ENCODE measurements around the gene FAT1. TPM values are rescaled to one million over a fixed set of nuclear protein-coding genes. Genes with fewer than 3 reads are reported as not detected.

Gene FAT1
- total RNA-seq, 1 experiment from 2014 or later = 172 TPM

DNA sequence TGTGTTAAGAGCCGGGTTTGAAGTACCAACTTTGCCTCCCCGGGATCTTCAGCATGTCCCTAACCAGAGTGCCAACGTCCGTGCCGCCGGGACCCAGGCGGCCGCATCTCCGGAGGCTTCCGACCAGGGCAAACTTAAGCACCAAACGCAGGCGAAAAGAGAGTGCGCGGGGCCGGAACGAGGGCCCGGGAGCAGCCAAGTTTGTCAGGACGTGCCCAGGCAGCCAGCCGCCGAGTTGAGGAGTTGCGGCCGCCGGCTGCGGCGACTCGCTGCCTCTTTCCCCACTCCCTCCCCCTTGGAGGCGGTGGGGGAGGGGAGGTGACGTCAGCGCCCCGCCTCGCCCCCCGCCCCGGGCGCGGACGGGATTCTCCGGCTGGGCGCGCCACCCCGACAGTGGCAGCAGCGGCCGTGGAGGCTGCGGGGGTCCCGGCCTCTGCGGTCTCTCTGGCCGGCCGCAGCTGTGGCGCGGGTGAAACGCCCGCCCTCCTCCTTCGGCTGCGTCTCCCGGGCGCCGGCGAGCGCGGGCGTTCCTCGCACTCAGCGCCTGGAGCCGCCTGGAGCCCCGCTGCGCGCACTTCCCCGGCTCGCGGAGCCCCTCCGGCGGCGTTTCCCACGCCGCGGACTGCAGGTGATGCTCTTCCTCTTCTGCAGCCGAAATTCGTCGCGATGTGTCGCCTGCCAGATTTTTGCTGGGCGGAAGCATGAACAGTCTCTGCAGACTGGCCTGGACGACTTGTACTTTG, 2.9 kb upstream of the FAT1 start (continued):
- TF ChIP-seq PRDM15 (CRISPR knock-in tag; IDR thresholded peaks at IDR 0.05) = no peak
- no peak for TF ChIP-seq ZNF425 (CRISPR knock-in tag; conservative IDR thresholded peaks at IDR 0.05)
- TF ChIP-seq JAZF1 (CRISPR knock-in tag; IDR thresholded peaks at IDR 0.05) = no peak
- TF ChIP-seq ZNF416 (CRISPR knock-in tag; IDR thresholded peaks at IDR 0.05) = no peak
- TF ChIP-seq, protein P1, sequence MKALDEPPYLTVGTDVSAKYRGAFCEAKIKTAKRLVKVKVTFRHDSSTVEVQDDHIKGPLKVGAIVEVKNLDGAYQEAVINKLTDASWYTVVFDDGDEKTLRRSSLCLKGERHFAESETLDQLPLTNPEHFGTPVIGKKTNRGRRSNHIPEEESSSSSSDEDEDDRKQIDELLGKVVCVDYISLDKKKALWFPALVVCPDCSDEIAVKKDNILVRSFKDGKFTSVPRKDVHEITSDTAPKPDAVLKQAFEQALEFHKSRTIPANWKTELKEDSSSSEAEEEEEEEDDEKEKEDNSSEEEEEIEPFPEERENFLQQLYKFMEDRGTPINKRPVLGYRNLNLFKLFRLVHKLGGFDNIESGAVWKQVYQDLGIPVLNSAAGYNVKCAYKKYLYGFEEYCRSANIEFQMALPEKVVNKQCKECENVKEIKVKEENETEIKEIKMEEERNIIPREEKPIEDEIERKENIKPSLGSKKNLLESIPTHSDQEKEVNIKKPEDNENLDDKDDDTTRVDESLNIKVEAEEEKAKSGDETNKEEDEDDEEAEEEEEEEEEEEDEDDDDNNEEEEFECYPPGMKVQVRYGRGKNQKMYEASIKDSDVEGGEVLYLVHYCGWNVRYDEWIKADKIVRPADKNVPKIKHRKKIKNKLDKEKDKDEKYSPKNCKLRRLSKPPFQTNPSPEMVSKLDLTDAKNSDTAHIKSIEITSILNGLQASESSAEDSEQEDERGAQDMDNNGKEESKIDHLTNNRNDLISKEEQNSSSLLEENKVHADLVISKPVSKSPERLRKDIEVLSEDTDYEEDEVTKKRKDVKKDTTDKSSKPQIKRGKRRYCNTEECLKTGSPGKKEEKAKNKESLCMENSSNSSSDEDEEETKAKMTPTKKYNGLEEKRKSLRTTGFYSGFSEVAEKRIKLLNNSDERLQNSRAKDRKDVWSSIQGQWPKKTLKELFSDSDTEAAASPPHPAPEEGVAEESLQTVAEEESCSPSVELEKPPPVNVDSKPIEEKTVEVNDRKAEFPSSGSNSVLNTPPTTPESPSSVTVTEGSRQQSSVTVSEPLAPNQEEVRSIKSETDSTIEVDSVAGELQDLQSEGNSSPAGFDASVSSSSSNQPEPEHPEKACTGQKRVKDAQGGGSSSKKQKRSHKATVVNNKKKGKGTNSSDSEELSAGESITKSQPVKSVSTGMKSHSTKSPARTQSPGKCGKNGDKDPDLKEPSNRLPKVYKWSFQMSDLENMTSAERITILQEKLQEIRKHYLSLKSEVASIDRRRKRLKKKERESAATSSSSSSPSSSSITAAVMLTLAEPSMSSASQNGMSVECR (CRISPR knock-in tag; IDR thresholded peaks at IDR 0.05; ENCODE audit: borderline replicate concordance) = peak; percentile 15; the same call in 1 of the 2 replicates
- no peak for TF ChIP-seq JUN (CRISPR knock-in tag; IDR thresholded peaks at IDR 0.05)
- TF ChIP-seq, protein P2, sequence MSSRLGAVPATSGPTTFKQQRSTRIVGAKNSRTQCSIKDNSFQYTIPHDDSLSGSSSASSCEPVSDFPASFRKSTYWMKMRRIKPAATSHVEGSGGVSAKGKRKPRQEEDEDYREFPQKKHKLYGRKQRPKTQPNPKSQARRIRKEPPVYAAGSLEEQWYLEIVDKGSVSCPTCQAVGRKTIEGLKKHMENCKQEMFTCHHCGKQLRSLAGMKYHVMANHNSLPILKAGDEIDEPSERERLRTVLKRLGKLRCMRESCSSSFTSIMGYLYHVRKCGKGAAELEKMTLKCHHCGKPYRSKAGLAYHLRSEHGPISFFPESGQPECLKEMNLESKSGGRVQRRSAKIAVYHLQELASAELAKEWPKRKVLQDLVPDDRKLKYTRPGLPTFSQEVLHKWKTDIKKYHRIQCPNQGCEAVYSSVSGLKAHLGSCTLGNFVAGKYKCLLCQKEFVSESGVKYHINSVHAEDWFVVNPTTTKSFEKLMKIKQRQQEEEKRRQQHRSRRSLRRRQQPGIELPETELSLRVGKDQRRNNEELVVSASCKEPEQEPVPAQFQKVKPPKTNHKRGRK (CRISPR knock-in tag; IDR thresholded peaks at IDR 0.05; ENCODE audit: borderline replicate concordance) = no peak
- no peak for TF ChIP-seq PRRX2 (CRISPR knock-in tag; IDR thresholded peaks at IDR 0.05)
- no peak for TF ChIP-seq ZNF121 (CRISPR knock-in tag; IDR thresholded peaks at IDR 0.05)
- TF ChIP-seq, protein P3, sequence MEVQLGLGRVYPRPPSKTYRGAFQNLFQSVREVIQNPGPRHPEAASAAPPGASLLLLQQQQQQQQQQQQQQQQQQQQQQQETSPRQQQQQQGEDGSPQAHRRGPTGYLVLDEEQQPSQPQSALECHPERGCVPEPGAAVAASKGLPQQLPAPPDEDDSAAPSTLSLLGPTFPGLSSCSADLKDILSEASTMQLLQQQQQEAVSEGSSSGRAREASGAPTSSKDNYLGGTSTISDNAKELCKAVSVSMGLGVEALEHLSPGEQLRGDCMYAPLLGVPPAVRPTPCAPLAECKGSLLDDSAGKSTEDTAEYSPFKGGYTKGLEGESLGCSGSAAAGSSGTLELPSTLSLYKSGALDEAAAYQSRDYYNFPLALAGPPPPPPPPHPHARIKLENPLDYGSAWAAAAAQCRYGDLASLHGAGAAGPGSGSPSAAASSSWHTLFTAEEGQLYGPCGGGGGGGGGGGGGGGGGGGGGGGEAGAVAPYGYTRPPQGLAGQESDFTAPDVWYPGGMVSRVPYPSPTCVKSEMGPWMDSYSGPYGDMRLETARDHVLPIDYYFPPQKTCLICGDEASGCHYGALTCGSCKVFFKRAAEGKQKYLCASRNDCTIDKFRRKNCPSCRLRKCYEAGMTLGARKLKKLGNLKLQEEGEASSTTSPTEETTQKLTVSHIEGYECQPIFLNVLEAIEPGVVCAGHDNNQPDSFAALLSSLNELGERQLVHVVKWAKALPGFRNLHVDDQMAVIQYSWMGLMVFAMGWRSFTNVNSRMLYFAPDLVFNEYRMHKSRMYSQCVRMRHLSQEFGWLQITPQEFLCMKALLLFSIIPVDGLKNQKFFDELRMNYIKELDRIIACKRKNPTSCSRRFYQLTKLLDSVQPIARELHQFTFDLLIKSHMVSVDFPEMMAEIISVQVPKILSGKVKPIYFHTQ (CRISPR knock-in tag; IDR thresholded peaks at IDR 0.05) = no peak
- TF ChIP-seq ETV6 (CRISPR knock-in tag; IDR thresholded peaks at IDR 0.05) = peak; percentile 84; the same call in 1 of the 2 replicates

All from WTC11 (cell line).